Renal cortical epithelial cell (primary cell): ENCODE results near the gene TANC1. TPM values are rescaled to one million over a fixed set of nuclear protein-coding genes. Genes with fewer than 3 reads are reported as not detected.

Experiments used
- DNase-seq: peaks from one replicate; pipeline ENCODE4 v3.0.0-alpha.2; 2011; ENCODE audit warnings: low read depth
- total RNA-seq: library from RNA; depleted of rRNA; stranded (reverse); fragments of >200 nt; gene quantifications from 2 replicates; pipeline ENCODE4 v1.2.3, GENCODE V29; 2014

The TANC1 gene
- total RNA-seq, 1 donor from 2014 or later, result 44.0 TPM

- no peak for DNase-seq
Measured at GRCh38 chr2:159266554-159266953, 298.1 kb downstream of the TANC1 start.

- DNase-seq, result no peak
Measured at GRCh38 chr2:159267921-159268320, 299.5 kb downstream of the TANC1 start.

- no peak for DNase-seq
Measured at GRCh38 chr2:159270744-159271379, 302.4 kb downstream of the TANC1 start.

- DNase-seq, result no peak
Measured at GRCh38 chr2:159272156-159272555, 303.7 kb downstream of the TANC1 start.

- no peak for DNase-seq
Measured at GRCh38 chr2:159275111-159275510, 306.7 kb downstream of the TANC1 start.

- DNase-seq, result no peak
Measured at GRCh38 chr2:159279700-159280099, 311.3 kb downstream of the TANC1 start.

DNA sequence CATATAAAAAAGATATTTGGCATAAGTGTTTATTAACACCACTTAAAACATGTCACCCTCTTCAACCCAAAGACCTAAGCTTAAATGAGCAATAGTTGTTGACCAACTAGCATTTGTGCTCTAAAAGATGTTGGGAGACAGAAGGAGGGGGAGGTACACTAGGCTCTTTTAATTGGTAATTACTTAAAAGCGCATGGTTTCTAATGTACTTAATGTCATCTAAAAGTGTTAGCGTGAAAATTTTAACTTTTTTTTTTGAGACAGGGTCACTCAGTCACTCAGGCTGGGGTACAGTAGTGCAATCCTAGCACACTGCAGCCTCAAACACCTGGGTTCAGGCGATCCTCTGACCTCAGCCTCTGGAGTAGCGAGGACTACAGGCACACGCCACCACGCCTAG lies 312.6 kb downstream of the TANC1 start:
- DNase-seq, result no peak

Other genes starting within 250 kb of the TANC1 start
- 2.0 TPM in 1 of 2 replicates, not detected in the other for gene DAPL1, start 173.3 kb upstream of the TANC1 start, total RNA-seq